NB4 (cell line): ENCODE results near the gene TOM1L2.

Experiments used
- DNase-seq: peaks from one replicate; pipeline ENCODE4 v3.0.0; 2010; ENCODE audit warnings: low read depth
- H3K4me3 ChIP-seq: one replicate; pipeline ENCODE4 v1.5.1; 2011; ENCODE audit warnings: mild to moderate bottlenecking, low read depth, low read length, moderate library complexity
- CTCF ChIP-seq: IDR thresholded peaks from one replicate; pipeline ENCODE4 v1.5.1; 2012; ENCODE audit warnings: low read depth, low read length
- MAX ChIP-seq: IDR thresholded peaks from 2 replicates; pipeline ENCODE4 v1.6.1; 2011; ENCODE audit warnings: low read depth, low read length
- MYC ChIP-seq: IDR thresholded peaks from 2 replicates; pipeline ENCODE4 v1.6.1; 2011; ENCODE audit warnings: low read depth, low read length
- POLR2A ChIP-seq: IDR thresholded peaks from 2 replicates; pipeline ENCODE4 v1.6.1; 2011; ENCODE audit warnings: mild to moderate bottlenecking; ENCODE audit not compliant: insufficient read length; ENCODE audit errors: extremely low read depth

TOM1L2 gene

DNA sequence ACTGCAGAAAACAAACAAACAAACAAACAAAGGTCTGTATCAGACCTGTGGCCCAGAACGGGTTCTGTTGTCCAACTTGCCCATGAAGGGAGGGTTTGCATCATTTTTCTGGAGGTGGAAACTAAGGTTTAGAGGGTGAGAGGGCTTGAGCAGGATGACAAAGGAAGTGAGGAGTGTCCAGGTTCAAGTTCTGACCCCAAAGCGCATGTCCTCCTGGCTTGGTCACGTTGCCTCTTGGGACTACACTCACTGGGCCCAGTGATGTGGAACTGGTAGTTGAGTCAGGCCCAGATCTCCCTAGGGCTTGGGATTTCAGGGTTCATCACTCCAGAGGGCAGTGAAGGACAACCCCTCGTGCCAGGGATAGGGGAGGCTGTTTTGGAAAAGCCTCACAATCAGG, 137.2 kb downstream of the TOM1L2 start:
- H3K4me3 ChIP-seq, result peak overlapping the region; percentile 80
- TF ChIP-seq CTCF (no peak), POLR2A (no peak)
- DNase-seq, result no peak

GRCh38 chr17:17833658-17834357, 138.4 kb downstream of the TOM1L2 start:
- DNase-seq, result no peak
- no peak for TF ChIP-seq MAX
- no peak for TF ChIP-seq CTCF
- no peak for TF ChIP-seq MYC
- TF ChIP-seq POLR2A, result no peak
- no peak overlapping the region for H3K4me3 ChIP-seq

DNA sequence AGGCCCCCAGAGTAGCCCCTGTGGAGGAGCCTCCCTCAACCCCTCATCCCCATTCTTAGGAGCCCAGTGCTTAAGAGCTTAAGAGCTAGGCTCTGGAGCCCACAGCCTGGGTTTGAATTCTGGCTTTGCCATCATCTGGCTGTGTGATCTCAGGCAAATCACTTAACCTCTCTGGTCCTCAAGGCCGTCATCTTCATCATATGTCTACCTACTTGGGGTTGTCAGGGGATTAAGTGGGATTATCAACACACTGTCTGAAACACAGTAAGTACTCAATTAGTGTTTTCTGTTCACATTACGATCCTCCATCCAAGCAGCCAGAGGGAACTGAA, 140.2 kb downstream of the TOM1L2 start:
- no peak for TF ChIP-seq MYC
- TF ChIP-seq MAX, result no peak
- no peak for TF ChIP-seq CTCF
- TF ChIP-seq POLR2A, result no peak
- H3K4me3 ChIP-seq, result no peak overlapping the region
- DNase-seq, result no peak

DNA sequence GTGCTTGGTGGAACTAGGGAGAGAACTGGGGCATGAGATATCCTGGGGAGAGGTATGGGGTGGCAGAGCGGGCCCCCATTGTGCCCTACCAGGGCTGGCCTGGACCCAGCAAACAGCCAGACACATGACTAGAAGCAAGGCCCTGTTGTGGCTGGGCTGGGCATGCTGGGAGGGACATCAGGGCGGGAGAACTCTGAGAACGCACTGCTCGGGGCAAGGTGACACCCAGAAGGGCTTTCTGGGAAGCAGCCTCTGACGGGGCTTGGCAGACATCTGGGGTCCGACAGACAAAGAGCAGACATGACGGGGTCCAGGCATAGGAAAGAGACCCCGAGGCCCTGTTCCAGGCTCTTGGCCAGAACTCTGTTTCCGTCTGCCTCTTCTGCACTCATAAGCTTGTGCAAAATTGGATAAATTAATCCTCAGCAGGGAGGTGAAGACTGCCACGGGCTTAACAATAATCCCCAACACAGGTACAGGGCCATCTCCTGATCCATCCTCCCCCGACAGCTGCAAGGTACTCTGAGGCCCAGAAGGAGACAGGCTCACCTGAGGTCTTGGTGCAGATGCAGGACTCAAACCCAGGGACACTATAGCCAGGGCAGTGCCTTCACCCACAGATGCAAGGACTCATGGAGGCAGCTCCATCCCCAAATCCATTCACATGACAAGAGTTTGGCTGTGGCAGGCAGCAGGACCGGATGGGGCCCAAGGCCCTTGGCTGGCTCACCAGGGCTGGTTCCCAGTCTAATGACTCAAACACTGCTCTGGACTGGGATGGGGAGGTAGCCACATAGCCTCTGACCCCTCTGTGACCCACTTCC, 140.8 kb downstream of the TOM1L2 start:
- no peak for TF ChIP-seq POLR2A
- no peak for TF ChIP-seq MYC
- TF ChIP-seq CTCF, result no peak
- TF ChIP-seq MAX, result no peak
- no peak for DNase-seq
- H3K4me3 ChIP-seq, result no peak overlapping the region

DNA sequence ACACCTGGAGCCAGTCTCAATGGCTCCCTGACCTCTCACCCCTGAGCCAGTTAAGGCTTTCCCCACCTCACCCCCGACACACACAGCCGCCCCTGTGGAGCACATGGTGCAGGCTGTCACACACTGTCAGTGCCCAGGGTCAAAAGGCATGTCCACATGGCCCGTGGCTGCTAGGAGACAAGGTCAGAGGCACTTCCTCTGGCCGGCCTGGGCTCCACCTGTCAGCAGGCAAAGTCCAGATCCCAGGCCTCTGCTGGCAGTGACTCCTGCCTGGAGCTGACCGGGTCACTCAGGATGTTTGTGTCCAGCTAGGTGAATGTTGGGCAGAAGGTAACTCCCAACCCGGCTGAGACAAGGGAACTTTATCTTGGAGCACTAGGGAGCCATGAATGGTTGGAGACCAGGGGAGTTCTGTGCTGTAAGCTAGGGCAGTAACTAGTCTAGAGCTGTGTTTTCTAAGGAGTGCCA, 141.4 kb downstream of the TOM1L2 start:
- H3K4me3 ChIP-seq, result no peak overlapping the region
- no peak for DNase-seq
- TF ChIP-seq MAX, result peak; percentile 62
- TF ChIP-seq MYC, result no peak

GRCh38 chr17:17830269-17830567, 142.0 kb downstream of the TOM1L2 start:
- TF ChIP-seq MYC (no peak), POLR2A (no peak), CTCF (no peak), MAX (no peak)
- H3K4me3 ChIP-seq, result no peak overlapping the region
- no peak for DNase-seq
